ENCODE data around the gene SETD3. TPM values are rescaled to one million over a fixed set of nuclear protein-coding genes. Genes with fewer than 3 reads are reported as not detected.

The SETD3 gene
- total RNA-seq = 10 to 100 TPM; 69.1 to 78.7 TPM
- 10 to 100 TPM; 36.3 to 45.4 (median 38.6) TPM for polyA plus RNA-seq (ENCODE audit: insufficient read length in 6 of 6)
- long read RNA-seq, donor 1, transcript SETD3-202 (13 exons, 2,878 nt) = major isoform, 7 of 25 reads
- long read RNA-seq, donor 1, partial matches to known transcripts = 18 of 25 reads
- long read RNA-seq, donor 1, other reads (novel, unspliced or antisense) = 0 of 25 reads
- long read RNA-seq, donor 2, partial matches to known transcripts = 7 of 12 reads
- long read RNA-seq, donor 2, other reads (novel, unspliced or antisense) = 0 of 12 reads
- long read RNA-seq, donor 3, transcript SETD3-202 (13 exons, 2,878 nt) = major isoform, 7 of 19 reads
- long read RNA-seq, donor 3, partial matches to known transcripts = 12 of 19 reads
- long read RNA-seq, donor 3, other reads (novel, unspliced or antisense) = 0 of 19 reads
- long read RNA-seq, donor 4, transcript SETD3-202 (13 exons, 2,878 nt) = major isoform, 6 of 11 reads
- long read RNA-seq, donor 4, partial matches to known transcripts = 3 of 11 reads
- long read RNA-seq, donor 4, other reads (novel, unspliced or antisense) = 0 of 11 reads
- long read RNA-seq, donor 5, transcript SETD3-202 (13 exons, 2,878 nt) = major isoform, 5 of 16 reads
- long read RNA-seq, donor 5, partial matches to known transcripts = 10 of 16 reads
- long read RNA-seq, donor 5, other reads (novel, unspliced or antisense) = 0 of 16 reads
- long read RNA-seq, donor 6, transcript SETD3-202 (13 exons, 2,878 nt) = major isoform, 13 of 25 reads
- long read RNA-seq, donor 6, partial matches to known transcripts = 11 of 25 reads
- long read RNA-seq, donor 6, other reads (novel, unspliced or antisense) = 0 of 25 reads
- long read RNA-seq, donor 7, partial matches to known transcripts = 10 of 14 reads
- long read RNA-seq, donor 7, other reads (novel, unspliced or antisense) = 0 of 14 reads
- long read RNA-seq, donor 8, partial matches to known transcripts = 14 of 18 reads
- long read RNA-seq, donor 8, other reads (novel, unspliced or antisense) = 0 of 18 reads
- long read RNA-seq, donor 9 = 0 reads
- long read RNA-seq, donor 10, partial matches to known transcripts = 0 of 4 reads
- long read RNA-seq, donor 10, other reads (novel, unspliced or antisense) = 0 of 4 reads
- long read RNA-seq, donor 11 = 0 reads
- long read RNA-seq, donor 12, partial matches to known transcripts = 17 of 21 reads
- long read RNA-seq, donor 12, other reads (novel, unspliced or antisense) = 0 of 21 reads

GRCh38 chr14:99479906-99480869 is at the start of gene SETD3:
Gene SETD3, minus strand, starts transcription at chr14:99480859. Its CDS starts 15,054 bp downstream, at chr14:99465805.
- intact Hi-C loops (cut with DNase I) = no loop called here
- Histone ChIP-seq H3K4me1 (peaks cover 15 to 74% of the 10 kb centered on the region in 2 donors), H3K4me3 (peak within 1 kb of the TSS; percentile 88), H3K27me3 (no peaks in the 10 kb centered on the region), H3K27ac (peak within 1 kb of the TSS; percentile 85 to 90), H3K36me3 (no peaks in the 10 kb centered on the region), H3K9me3 (no peaks in the 10 kb centered on the region)
- no peak for TF ChIP-seq CTCF (IDR thresholded peaks at IDR 0.05)
- DNase-seq = peak in 3 of 4 donors; percentile 43 to 89 (median 70)
- ATAC-seq = no peak

- no peak for TF ChIP-seq CTCF (IDR thresholded peaks at IDR 0.05)
- DNase-seq (no peak), ATAC-seq (no peak)
- no peaks in the 10 kb centered on the region for H3K27me3 ChIP-seq
- intact Hi-C loops (cut with DNase I) = loop anchor here (5.0 to 10.0 kb wide), 2 partner anchors 95 to 102 kb away; no protein-coding TSS in a partner anchor
- no peak overlapping the region for H3K4me3 ChIP-seq
- H3K9me3 ChIP-seq = no peaks in the 10 kb centered on the region
- no peaks in the 10 kb centered on the region for H3K36me3 ChIP-seq
- H3K27ac ChIP-seq = no peak overlapping the region
- H3K4me1 ChIP-seq = peaks cover under 1 to 10% of the 10 kb centered on the region in 2 donors
Observed at GRCh38 chr14:99529899-99530298, 49.2 kb upstream of the SETD3 start.

- Histone ChIP-seq H3K4me3 (no peak overlapping the region), H3K9me3 (no peaks in the 10 kb centered on the region), H3K27me3 (no peaks in the 10 kb centered on the region), H3K36me3 (no peaks in the 10 kb centered on the region), H3K27ac (no peak overlapping the region), H3K4me1 (peaks cover 4 to 32% of the 10 kb centered on the region in 2 donors)
- ATAC-seq = no peak
- no peak for TF ChIP-seq CTCF (IDR thresholded peaks at IDR 0.05)
- intact Hi-C loops (cut with DNase I) = loop anchor here (5.0 to 10.0 kb wide), 2 partner anchors 97 to 105 kb away; no protein-coding TSS in a partner anchor
- peak in 1 of 4 donors; percentile 69 for DNase-seq
Observed at GRCh38 chr14:99527427-99528076, 46.9 kb upstream of the SETD3 start.

DNA sequence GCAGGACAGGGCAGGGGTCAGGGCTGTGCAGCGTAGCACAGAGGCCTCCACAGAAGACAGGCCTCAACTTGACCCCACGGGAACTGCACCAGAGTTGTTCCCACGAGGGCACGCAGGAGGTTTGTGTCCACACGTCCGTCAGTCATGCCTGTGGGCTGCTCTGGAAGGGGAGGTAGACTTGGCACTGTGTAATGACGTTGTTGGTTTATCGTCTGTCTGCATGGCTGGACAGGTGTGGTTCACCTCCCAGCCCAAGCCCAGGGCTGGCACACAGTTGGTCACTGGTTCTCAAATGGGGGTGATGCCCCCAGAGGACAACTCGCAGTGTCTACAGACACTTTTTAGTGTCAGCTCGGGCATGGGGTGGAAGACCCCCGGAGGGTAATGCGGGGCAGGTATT is 46.4 kb upstream of the SETD3 start:
- intact Hi-C loops (cut with DNase I) = loop anchor here (5.0 to 10.0 kb wide), 2 partner anchors 98 to 105 kb away; no protein-coding TSS in a partner anchor
- TF ChIP-seq CTCF (IDR thresholded peaks at IDR 0.05) = no peak
- no peak for ATAC-seq

More for the DNA sequence above, 46.4 kb upstream of the SETD3 start:
- Histone ChIP-seq H3K9me3 (no peaks in the 10 kb centered on the region), H3K36me3 (no peaks in the 10 kb centered on the region), H3K4me1 (peaks cover 4 to 34% of the 10 kb centered on the region in 2 donors), H3K27me3 (no peaks in the 10 kb centered on the region), H3K27ac (no peak overlapping the region), H3K4me3 (no peak overlapping the region)
- DNase-seq = no peak

Measured in left lung (tissue), 14 donors.